ENCODE data around the gene KLRK1. TPM values are rescaled to one million over a fixed set of nuclear protein-coding genes. Genes with fewer than 3 reads are reported as not detected.

The KLRK1 gene
- polyA plus RNA-seq, 4 donors, result 0.63 to 1.0 (median 0.84) TPM

Other genes with a start within 250 kb of the KLRK1 start
- 1 to 10 TPM in 1 of 4 donors, under 1 TPM in 3; 0.61 to 1.2 (median 0.81) TPM for gene OLR1, start 217.9 kb downstream of the KLRK1 start, polyA plus RNA-seq (ENCODE audit: insufficient read length in 4 of 4)
- 100 to 1,000 TPM in 3 of 4 donors, 1 to 10 TPM in 1; 2.8 to 166 (median 143) TPM for gene TMEM52B, start 211.0 kb downstream of the KLRK1 start, polyA plus RNA-seq (ENCODE audit: insufficient read length in 4 of 4)
- gene GABARAPL1, start 177.2 kb downstream of the KLRK1 start, polyA plus RNA-seq (ENCODE audit: insufficient read length in 4 of 4), result 10 to 100 TPM; 53.3 to 84.8 (median 67.4) TPM
- gene KLRD1, start 82.2 kb downstream of the KLRK1 start, polyA plus RNA-seq (ENCODE audit: insufficient read length in 4 of 4), result under 1 TPM; 0.22 to 0.75 (median 0.59) TPM
- not detected for gene KLRC4, start 19.7 kb upstream of the KLRK1 start, polyA plus RNA-seq (ENCODE audit: insufficient read length in 4 of 4)
- gene KLRC3, start 30.6 kb upstream of the KLRK1 start, polyA plus RNA-seq (ENCODE audit: insufficient read length in 4 of 4), result not detected
- under 1 TPM in 1 of 4 donors, not detected in 3; 0.36 TPM for gene KLRC2, start 46.0 kb upstream of the KLRK1 start, polyA plus RNA-seq (ENCODE audit: insufficient read length in 4 of 4)
- gene KLRC1, start 63.3 kb upstream of the KLRK1 start, polyA plus RNA-seq (ENCODE audit: insufficient read length in 4 of 4), result 1 to 10 TPM in 1 of 4 donors, under 1 TPM in 3; 0.49 to 1.1 (median 0.71) TPM
- 1 to 10 TPM in 3 of 4 donors, under 1 TPM in 1; 0.56 to 9.5 (median 4.7) TPM for gene EIF2S3B, start 115.8 kb upstream of the KLRK1 start, polyA plus RNA-seq (ENCODE audit: insufficient read length in 4 of 4)
- gene MAGOHB, start 223.6 kb upstream of the KLRK1 start, polyA plus RNA-seq (ENCODE audit: insufficient read length in 4 of 4), result 10 to 100 TPM; 38.5 to 50.0 (median 41.1) TPM

Measured in left renal pelvis (tissue), 4 donors.